ENCODE measurements around the gene EEPD1.
A peak's percentile ranks its signal among the peaks of the same experiment; 100 is the strongest.

EEPD1 gene

GRCh38 chr7:36253699-36254098, 100.6 kb downstream of the EEPD1 start:
- DNase-seq (ENCODE audit: low read depth) = no peak

DNA sequence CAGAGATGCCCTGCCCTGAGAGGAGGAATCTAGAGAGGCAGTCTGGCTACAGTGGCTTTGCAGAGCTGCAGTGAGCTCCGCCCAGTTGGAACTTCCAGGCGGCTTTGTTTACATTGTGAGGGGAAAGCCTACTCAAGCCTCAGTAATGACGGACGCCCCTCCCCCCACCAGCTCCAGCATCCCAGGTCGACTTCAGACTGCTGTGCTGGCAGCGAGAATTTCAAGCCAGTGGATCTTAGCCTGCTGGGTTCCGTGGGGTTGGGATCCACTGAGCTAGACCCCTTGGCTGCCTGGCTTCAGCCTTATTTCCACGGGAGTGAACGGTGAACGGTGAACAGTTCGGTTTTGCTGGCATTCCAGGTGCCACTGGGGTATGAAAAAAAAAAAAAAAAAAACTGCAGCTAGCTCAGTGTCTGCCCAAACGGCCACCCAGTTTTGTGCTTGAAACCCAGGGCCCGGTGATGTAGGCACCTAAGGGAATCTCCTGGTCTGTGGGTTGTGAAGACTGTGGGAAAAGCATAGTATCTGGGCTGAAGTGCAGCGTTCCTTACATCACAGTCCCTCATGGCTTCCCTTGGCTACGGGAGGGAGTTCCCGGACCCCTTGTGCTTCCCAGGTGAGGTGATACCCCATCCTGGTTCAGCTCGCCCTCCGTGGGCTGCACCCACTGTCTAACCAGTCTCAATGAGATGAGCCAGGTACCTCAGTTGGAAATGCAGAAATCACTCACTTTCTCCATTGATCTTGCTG, 105.6 kb downstream of the EEPD1 start:
- peak; percentile 30 for DNase-seq (ENCODE audit: low read depth)

DNA sequence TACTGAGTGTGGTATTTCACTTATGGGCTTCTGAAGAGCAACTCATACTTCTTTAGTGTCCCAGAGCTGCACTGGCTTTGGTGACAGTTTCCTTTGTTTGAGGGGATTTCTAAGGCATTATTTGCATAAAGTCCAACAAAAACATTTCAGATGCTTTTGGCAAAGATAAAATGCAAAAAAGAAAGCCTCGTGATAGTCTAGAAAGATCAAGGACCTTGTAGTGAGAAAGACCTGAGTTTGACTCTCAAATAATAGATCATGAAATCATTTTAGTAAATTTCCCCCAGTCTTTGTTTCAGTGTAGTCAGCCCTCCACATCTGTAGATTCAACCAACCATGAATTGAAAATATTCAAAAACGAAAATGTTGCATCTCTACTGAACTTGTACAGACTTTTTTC, 107.4 kb downstream of the EEPD1 start:
- DNase-seq (ENCODE audit: low read depth) = no peak

GRCh38 chr7:36261019-36261754, 108.1 kb downstream of the EEPD1 start:
- no peak for DNase-seq (ENCODE audit: low read depth)

GRCh38 chr7:36262309-36263094, 109.4 kb downstream of the EEPD1 start:
- DNase-seq (ENCODE audit: low read depth) = no peak

DNA sequence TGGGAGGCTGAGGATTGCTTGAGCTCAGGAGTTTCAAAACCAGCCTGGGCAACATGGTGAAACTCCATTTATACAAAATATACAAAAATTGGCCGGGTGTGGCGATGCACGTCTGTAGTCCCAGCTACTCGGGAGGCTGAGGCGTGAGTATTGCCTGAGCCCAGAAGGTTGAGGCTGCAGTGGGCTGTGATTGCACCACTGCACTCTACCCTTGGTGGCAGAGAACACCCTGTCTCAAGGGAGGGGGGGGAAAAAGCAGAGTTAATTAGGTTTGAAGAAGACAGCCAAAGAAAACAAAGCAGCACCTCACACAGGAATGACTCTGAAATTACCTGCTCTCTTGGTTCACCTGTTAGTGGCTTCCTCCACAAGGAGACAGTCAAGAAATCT, 110.0 kb downstream of the EEPD1 start:
- no peak for DNase-seq (ENCODE audit: low read depth)

DNA sequence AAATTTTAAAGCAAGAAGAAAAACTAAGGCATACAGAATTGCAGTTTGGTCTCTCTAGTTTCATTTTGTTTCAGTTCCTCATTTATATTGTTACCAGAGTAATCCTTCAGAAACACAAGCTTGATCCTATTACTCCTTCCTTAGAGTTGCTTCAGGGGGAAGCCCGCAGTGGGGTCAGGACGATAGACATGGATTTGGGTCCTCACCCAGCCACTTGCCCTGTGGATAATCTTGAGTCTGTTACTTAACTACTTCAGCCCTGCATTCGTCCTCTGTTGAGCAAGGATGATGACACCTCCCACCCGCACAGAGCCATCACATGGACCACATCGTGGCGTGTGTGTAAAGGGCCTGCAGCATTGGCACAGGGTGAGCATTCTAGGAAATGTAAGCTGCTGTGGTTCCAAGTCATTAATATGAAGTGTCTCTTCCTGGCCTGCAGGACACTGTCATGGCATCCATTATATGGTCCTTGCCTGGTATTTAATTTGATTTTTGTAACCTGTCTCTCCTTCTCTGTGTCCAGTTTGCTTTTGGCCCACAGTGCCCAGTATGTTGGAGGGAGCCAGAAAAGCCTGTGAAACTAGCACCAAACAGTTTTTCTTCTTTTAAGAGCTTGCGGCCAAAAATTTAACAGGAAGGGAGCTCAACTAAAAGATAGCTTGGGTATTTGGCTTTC, 111.2 kb downstream of the EEPD1 start:
- DNase-seq (ENCODE audit: low read depth) = no peak

GRCh38 chr7:36264913-36265516, 112.0 kb downstream of the EEPD1 start:
- no peak for DNase-seq (ENCODE audit: low read depth)

DNA sequence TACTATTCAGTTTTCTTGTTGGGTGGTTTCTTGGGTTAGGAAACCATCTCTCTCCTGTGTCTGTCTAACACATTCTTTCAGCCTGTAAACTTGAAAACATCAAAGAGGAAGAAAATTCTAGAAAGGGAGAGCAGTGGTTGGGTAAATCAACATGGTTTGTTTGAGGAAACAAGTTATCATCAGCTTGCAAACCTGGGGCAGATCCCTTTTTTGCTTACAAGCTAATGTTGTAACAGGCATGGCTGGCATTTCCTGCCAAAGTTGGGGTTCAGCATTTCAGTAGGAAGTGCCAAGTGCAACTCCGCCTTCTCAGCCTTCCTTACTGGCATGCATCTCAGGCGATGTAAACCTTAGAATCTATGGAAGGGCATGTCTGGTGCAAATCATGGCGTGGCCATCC, 112.6 kb downstream of the EEPD1 start:
- no peak for DNase-seq (ENCODE audit: low read depth)

GRCh38 chr7:36266190-36266589, 113.1 kb downstream of the EEPD1 start:
- DNase-seq (ENCODE audit: low read depth) = no peak

- no peak for DNase-seq (ENCODE audit: low read depth)
Observed at GRCh38 chr7:36266683-36267082, 113.6 kb downstream of the EEPD1 start.

GRCh38 chr7:36272211-36272566, 119.1 kb downstream of the EEPD1 start:
- no peak for DNase-seq (ENCODE audit: low read depth)

DNA sequence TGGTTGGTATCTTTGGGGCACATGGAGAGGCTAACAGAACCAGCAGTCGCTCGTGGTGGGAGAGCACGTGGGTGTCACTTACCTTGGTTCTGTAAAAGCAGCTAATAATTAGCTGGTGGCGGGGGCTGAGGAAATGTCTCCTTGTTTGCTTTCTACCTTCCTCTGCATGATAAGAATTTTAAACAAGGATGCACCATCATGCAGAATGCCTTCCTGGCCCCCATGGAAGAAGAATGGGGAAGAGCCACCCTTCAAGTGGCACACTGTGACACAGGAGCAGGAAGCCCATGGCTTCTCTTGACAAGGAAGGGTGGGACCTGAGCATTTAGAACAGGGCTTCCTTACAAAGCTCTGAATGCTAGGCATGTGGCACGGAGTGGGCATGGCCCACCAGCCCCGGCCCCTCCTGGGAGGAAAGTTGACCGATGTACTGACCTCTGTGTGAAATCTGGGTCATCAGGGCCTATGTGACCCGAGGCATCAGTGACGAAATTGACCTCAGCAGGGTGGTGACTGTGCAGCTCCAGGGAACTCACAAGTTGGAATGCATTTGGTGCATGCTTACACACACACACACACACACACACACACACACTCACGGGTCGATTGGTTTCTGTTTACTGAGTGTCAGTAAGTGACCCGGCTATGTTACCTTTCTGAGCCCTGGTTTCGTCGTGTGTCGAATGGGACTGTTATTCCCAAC, 119.7 kb downstream of the EEPD1 start:
- DNase-seq (ENCODE audit: low read depth) = no peak

- DNase-seq (ENCODE audit: low read depth) = no peak
Observed at GRCh38 chr7:36273836-36274235, 120.8 kb downstream of the EEPD1 start.

DNA sequence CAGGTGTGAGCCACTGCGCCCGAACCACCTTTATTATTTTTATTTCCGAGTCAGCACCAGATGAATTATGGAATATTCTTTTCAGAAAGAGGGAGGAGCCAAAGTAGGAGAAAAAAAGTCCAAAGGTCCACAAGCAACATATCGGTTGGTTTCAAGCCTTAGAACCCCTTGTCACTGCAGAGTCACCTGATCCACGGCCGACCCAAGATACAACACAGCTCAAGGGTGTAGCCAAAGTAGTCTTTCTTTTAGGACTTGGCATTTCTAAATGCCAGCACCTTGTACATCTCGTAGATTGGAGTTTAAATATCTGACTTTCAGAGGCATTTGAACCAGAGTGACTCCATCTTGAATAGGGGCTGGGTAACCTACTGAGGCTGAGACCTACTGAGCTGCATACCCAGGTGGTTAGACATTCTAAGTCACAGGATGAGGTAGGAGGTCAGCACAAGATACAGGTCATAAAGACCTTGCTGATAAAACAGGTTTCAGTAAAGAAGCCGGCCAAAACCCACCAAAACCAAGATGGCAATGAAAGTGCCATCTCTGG, 122.8 kb downstream of the EEPD1 start:
- DNase-seq (ENCODE audit: low read depth) = no peak

DNA sequence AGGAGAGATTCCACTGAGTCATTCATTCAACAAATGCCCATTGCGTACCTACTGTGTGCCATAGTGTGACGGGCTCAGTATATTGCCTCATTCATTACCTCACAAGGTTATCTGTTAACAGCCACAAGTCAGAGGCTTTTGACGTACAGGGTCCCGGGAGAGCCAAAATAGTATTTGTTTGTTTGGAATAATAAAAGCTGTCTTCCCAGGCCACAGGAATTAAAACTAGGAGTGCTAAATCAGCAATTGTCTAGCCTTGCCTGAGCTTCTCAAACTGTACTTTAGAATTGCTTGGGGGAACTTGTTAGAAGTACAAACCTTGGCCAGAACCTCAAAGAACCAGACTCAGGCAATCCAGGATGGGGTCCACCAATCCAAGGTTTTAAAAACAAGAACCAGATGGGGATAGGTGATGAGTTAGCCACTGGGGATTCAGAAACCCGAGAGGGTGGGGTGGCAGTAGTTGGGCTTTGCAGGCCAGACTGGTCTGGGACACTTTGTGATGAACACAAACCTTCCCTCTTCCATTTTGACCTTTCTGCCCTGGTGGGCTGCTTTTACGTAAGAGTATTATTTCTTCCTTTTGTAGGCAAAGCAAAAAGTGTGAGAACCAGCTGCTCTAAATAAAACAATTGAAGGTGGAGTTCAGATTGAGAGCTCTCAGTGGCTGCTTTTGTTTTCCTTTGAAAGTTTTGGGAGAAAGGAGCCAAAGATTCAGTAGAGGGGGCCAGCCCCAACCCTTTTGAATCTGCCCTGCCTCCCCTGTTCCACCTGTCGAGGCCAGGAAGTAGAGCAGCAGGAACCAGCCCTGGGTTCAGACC, 123.6 kb downstream of the EEPD1 start:
- DNase-seq (ENCODE audit: low read depth) = no peak

DNA sequence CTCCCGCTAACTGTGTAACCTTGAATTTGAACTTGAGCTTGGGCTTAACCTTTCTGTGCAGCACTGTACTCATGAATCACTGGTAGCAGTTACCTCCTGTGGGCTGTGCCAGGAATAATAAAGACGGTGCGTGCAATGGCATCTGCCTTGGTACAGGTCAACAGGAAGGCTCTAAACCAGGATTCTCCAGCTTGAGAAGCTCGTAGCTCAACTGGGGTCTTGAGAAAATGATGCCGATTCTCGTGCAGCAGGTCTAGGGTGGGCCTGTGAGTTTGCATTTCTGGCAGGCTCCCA, 124.1 kb downstream of the EEPD1 start:
- no peak for DNase-seq (ENCODE audit: low read depth)

DNA sequence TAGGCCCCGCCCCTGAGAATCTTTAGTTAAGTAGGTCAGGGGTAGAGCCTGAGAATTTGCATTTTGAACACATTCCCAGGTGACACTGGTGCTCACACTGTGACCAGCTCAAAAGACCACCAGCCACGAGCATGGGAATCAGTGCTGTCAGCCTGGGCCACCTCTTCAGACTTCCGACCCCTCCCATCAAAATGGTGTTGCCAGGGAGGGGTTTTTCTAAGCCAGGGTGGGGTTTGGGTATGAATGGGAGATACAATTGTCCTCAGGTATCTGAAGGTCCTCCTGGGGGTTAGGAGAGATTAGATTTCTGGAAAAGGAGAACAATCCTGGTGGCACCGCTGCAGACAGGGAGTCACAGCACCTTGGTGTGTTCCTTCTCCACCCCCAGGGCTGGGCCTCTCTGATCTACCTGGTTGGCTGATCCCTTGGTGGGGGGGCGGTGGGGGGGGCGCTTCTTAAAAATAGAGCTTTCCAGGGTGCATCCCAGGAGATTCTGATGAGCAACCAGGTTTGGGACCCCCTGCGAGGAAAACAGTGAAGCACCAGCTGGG, 125.1 kb downstream of the EEPD1 start:
- DNase-seq (ENCODE audit: low read depth) = no peak

- DNase-seq (ENCODE audit: low read depth) = no peak
Observed at GRCh38 chr7:36278620-36279172, 125.6 kb downstream of the EEPD1 start.

All from HS-5 (cell line).